Fibroblast of pulmonary artery (primary cell): Measurements from ENCODE around the gene CATSPER3.

Experiments
- DNase-seq: peaks from one replicate; pipeline ENCODE4 v3.0.0-alpha.2; 2010; ENCODE audit warnings: low read depth
- H3K4me3 ChIP-seq: replicated peaks from 2 replicates; pipeline ENCODE4 v1.5.1; 2011; ENCODE audit warnings: low read depth, mild to moderate bottlenecking, control low read depth, low read length, moderate library complexity
- TF ChIP-seq, protein P1 (sequence below): IDR thresholded peaks from 2 replicates; pipeline ENCODE4 v1.5.1; 2011; ENCODE audit warnings: mild to moderate bottlenecking, control low read depth, low read length, inconsistent platforms; ENCODE audit errors: missing control alignments

Gene CATSPER3

DNA sequence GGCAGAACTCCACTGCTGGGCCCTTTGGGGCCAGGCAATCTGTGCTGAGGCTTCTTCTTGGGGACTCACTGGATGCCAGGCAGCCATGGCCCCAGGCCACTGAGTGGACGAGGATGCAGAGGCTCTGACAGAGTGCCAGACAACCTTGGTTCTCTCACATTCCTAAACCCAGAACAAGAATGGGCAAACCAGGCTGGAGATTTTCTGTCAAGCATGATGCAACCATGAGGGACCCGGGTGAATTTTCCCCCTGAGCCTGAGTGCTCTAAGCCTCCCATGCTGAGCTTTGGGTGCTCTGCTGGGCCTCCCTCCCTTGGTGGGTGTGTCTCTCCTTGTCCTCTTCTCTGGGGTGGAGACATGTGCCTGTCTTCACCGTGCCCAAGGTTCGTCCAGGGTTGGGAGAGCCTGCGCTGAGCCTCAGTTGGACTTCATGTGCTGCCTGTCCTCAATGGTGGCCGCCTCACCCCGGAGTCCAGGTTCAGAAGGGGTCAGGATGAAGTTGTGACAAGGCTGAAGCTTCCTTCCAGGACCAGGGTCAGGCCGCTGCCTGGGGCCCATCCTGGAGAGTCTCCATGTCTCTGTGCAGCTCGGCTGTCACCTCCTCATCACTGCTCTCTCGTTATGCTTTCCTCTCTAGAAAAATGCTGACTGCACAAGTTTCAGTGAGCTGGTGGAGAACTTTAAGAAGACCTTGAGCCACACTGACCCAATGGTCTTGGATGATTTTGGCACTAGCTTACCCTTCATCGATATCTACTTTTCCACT, 42.2 kb downstream of the CATSPER3 start:
- TF ChIP-seq, protein P1, sequence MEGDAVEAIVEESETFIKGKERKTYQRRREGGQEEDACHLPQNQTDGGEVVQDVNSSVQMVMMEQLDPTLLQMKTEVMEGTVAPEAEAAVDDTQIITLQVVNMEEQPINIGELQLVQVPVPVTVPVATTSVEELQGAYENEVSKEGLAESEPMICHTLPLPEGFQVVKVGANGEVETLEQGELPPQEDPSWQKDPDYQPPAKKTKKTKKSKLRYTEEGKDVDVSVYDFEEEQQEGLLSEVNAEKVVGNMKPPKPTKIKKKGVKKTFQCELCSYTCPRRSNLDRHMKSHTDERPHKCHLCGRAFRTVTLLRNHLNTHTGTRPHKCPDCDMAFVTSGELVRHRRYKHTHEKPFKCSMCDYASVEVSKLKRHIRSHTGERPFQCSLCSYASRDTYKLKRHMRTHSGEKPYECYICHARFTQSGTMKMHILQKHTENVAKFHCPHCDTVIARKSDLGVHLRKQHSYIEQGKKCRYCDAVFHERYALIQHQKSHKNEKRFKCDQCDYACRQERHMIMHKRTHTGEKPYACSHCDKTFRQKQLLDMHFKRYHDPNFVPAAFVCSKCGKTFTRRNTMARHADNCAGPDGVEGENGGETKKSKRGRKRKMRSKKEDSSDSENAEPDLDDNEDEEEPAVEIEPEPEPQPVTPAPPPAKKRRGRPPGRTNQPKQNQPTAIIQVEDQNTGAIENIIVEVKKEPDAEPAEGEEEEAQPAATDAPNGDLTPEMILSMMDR: no peak
- no peak overlapping the region for H3K4me3 ChIP-seq

DNA sequence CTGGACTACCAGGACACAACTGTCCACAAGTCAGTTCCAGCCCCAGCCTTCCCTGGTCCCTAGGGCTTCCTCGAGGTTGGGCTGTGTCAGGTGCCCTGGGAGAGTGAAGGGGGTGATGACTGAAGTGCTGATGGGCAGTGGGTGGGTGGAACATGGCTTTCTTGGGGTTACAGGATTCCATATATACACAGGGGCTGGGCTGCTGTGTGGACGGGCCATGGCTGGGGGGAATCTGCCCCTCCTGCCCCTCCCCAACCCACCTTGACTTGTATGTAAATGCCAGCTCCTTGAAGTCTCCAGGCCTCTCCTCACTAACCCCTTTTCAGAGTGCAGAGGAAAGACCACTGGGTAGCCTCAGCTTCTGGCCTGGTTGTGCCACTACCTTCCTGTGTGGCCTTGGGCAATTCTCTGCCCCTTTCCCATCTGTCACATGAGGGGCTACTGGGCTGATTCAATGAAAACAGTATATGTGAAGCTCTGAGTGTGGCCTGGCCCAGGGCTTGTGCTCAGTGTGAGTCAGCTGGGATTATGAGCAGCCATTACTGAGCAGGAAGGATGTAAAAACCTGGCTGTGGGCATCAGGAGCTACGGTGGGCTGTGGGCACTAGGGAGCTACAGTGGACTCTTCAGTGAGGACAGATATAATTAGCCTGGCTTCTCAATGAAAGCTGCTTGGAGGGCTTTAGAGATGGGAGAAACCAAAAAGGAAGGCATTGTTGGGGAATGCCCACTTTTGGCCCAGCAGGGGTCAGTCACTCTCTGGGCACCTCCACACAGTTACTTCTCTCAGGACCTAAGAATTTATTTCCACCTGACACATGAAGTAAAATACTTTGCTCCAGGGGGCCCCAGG, 43.0 kb downstream of the CATSPER3 start:
- DNase-seq: no peak
- TF ChIP-seq, protein P1: no peak
- no peak overlapping the region for H3K4me3 ChIP-seq

More for the DNA sequence above, 42.2 kb downstream of the CATSPER3 start:
- no peak for DNase-seq

- TF ChIP-seq, protein P1: no peak
- H3K4me3 ChIP-seq: no peak overlapping the region
- no peak for DNase-seq
These were observed 43.8 kb downstream of the CATSPER3 start for GRCh38 chr5:135011355-135012032.

GRCh38 chr5:135012033-135012588, 44.4 kb downstream of the CATSPER3 start:
- no peak for DNase-seq
- TF ChIP-seq, protein P1: no peak
- H3K4me3 ChIP-seq: no peak overlapping the region

- no peak for DNase-seq
- TF ChIP-seq, protein P1: no peak
- no peak overlapping the region for H3K4me3 ChIP-seq
These were observed 45.3 kb downstream of the CATSPER3 start for GRCh38 chr5:135012951-135013391.

DNA sequence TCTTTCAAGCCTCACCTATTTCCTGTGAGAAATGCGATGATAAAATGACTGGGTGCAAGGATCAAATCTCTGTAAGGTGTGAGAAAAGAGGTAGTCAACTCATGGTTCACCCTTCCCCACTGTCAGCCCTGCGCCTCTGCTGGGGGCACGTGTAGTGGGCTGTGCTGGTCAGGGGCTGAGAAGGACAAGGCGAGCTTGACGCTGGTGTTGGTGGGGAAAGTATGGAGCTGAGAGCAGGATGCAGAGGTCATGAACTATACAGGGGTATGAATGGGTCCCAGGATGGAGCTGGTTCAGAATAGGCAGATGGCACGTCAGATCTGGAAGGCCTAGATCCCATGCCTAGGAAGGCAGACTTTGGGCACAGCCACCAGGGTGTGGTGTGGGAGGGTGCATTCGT, 45.7 kb downstream of the CATSPER3 start:
- TF ChIP-seq, protein P1: no peak
- H3K4me3 ChIP-seq: no peak overlapping the region
- no peak for DNase-seq
